ENCODE measurements around the gene SLC22A7.

Gene SLC22A7, protein sequence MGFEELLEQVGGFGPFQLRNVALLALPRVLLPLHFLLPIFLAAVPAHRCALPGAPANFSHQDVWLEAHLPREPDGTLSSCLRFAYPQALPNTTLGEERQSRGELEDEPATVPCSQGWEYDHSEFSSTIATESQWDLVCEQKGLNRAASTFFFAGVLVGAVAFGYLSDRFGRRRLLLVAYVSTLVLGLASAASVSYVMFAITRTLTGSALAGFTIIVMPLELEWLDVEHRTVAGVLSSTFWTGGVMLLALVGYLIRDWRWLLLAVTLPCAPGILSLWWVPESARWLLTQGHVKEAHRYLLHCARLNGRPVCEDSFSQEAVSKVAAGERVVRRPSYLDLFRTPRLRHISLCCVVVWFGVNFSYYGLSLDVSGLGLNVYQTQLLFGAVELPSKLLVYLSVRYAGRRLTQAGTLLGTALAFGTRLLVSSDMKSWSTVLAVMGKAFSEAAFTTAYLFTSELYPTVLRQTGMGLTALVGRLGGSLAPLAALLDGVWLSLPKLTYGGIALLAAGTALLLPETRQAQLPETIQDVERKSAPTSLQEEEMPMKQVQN

DNA sequence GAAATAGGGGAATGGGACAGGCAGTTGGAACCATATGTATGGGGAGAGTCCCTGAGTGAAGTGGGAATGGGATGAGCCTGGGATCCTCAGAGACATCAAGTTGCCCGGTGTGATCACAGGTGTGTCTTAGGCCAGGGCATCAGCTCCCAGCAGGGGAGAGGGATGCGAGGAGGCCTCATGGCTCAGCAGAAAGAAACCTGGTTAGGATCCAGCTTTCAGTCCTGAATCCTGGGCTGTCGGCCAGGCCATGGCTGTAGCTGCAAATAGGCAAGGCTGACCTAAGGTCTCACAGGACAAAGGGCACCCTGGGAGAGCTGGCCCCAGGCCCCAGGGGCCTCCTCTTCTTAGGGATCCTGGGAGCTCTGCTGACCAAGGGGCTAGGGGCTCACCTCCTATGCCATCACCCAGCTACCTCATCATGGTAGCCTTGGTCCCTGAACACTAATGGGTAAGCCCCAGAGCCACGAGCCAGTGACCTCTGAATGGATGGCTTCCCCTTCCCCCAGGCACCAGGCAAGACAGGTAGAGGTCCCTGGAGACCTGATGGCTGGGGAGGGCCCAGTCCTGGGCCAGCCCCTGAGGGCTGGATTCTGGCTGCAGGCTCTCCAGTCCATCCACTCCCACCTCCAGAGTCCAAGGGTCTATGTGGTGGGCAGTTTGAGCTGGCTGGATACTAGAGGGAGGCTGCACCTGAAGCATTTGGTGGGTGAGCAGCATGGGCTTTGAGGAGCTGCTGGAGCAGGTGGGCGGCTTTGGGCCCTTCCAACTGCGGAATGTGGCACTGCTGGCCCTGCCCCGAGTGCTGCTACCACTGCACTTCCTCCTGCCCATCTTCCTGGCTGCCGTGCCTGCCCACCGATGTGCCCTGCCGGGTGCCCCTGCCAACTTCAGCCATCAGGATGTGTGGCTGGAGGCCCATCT lies at the start of gene SLC22A7:
TSS of gene SLC22A7 (plus strand) at position 617 of the 921 bp plus-strand sequence. CDS start at position 716, 99 bp downstream.
- in situ Hi-C loops (cut with HindIII; ENCODE audit: low sequenced_read_pairs), result no loop called here

DNA sequence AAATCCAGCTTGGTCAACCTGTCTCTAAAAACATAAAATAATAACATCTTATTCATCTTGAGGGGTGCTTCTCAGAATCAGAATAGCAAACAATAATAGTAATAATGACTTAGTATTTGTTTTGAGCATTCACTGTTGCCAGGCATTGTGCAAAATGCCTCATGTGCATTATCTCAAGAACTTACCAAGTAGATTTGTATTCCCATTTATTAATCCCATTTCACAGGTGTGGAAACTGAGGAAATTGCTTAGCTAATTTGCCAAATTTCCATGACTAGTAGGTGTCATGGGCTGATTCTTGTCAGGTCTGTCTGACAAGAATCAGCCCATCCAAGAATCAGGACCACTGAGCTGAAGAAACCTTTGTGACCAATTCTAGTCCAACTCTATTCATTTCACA lies 49.3 kb upstream of the SLC22A7 start:
- in situ Hi-C loops (cut with HindIII; ENCODE audit: low sequenced_read_pairs), result no loop called here

DNA sequence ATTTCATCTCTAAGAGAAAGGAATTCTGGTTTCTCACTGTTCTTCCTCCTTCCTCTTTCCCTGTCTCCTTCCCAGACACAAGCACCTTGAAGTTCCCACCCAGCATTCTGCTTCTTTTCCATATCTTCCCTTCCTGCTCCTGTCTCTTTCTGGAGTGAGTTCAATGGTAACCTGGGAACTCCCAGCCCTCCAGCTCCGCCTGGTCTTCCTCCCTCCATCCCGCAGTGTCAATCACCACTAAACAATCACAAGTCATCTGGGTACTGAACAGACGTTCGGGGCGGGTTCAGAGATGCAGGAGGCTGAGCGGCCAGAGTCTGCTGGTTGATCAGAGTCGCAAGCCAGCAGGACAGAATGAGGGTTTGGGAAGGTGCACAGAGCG lies 47.1 kb upstream of the SLC22A7 start:
- in situ Hi-C loops (cut with HindIII; ENCODE audit: low sequenced_read_pairs), result no loop called here

DNA sequence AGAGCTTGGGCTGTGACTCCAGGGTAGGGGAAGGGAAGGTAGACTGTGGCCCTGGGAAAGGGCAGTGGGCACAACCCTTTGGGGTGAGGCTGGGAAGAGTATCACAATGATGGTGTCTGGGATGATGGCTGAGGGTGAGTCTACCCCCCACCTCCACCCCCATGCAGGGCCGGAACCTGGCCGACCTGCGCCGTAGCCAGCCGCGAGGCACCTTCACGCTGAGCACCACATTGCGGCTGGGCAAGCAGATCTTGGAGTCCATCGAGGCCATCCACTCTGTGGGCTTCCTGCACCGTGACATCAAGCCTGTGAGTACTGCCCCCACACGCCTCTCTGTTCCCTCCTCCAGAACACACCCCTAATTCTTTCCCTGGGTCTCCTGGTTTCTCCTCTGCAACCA lies 44.7 kb upstream of the SLC22A7 start:
- in situ Hi-C loops (cut with HindIII; ENCODE audit: low sequenced_read_pairs), result no loop called here

DNA sequence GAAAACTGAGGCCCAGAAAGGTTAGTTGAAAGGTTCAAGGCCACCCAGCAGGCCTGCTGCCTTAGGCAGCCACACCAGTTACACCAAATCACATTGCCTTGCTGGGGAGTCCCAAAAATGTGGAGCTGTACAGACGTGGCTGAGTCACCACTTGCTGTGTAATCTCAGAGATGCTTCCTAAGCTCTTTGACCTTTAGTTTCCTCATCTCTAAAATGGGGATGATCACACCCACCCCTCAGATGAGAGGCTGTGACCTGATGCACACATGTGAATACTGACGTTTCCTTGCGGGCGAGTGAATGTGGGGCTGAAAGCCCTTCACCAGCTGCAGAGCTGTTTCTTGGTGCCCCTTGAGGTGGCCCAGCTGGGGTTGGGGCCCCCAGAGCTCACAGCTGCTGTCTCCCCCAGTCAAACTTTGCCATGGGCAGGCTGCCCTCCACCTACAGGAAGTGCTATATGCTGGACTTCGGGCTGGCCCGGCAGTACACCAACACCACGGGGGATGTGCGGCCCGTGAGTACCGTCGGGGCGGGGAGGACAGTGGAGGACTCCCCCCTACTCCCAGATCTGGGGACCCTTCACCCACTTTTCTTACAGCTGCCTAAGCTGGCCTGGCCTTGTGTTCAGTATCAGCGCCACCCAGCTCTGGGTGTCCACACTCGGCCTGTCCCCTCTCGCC lies 43.8 kb upstream of the SLC22A7 start:
- in situ Hi-C loops (cut with HindIII; ENCODE audit: low sequenced_read_pairs), result no loop called here

DNA sequence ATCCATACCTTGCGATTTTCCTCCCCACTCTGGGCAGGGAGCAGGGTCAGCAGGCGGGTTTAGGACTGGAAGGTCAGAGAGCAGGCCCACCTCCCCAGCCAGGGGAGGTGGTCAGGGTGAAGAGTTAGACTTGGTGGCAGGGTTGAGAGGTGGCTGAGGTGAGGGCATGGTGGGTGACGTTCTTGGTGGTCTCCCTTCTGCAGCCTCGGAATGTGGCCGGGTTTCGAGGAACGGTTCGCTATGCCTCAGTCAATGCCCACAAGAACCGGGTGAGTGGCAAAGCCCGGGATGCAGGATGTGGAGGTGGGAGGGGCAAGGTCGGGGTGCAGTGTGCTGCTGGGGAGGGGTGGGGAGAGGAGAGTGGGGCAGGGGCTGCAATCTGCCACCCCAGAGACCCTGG lies 43.2 kb upstream of the SLC22A7 start:
- in situ Hi-C loops (cut with HindIII; ENCODE audit: low sequenced_read_pairs), result no loop called here

DNA sequence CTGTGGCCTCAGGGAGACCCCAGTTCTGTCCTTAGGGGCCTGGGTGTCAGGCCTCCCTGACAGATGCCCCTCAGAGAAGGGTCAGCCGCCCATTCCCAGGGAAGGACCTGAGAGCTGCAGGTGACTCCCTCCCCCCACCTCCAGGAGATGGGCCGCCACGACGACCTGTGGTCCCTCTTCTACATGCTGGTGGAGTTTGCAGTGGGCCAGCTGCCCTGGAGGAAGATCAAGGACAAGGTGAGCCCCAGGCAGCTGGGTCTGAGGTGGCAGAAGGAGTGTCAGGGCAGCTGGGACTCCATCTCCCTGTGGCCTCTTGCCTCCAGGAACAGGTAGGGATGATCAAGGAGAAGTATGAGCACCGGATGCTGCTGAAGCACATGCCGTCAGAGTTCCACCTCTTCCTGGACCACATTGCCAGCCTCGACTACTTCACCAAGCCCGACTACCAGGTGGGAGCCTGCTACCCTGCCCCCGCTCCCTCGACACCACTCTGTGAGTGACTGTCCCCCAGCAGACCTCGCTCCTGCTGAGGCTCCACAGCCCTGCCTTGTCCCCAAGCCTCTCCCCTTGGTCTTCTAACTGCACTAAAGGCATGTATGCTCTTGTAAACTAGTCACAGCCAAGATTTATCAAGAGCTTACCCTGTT lies 42.5 kb upstream of the SLC22A7 start:
- in situ Hi-C loops (cut with HindIII; ENCODE audit: low sequenced_read_pairs), result no loop called here

DNA sequence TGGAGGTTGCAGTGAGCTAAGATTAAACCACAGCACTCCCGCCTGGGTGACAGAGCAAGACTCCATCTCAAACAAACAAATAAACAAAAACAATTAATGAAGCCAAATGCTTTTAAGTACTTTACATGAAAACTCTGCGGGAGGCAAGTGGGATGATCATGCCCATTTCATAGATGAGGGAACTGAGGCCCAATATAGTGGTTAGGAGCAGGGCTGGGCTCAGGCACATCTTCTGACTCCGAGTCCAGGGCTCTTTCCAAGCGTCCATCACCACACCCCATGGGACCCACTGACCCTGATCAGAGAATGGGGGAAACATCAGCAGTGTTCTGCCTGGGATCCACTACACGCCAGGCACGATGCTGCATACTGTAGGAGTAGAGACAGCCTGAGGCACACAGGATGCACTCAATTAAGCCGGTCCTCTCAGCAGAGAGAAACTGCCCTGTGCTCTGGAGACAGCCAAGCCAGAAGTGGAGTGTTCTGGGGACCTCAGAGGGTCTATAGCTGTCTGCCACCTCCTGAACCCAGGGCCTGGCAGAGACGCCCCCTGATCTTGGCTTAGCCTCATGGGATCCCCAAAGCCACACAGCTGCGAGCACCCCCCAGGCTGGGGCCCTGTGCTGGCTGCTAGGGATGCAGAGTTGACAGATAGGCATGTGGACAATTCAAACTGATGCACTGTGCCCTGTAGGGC lies 41.2 kb upstream of the SLC22A7 start:
- in situ Hi-C loops (cut with HindIII; ENCODE audit: low sequenced_read_pairs), result no loop called here

DNA sequence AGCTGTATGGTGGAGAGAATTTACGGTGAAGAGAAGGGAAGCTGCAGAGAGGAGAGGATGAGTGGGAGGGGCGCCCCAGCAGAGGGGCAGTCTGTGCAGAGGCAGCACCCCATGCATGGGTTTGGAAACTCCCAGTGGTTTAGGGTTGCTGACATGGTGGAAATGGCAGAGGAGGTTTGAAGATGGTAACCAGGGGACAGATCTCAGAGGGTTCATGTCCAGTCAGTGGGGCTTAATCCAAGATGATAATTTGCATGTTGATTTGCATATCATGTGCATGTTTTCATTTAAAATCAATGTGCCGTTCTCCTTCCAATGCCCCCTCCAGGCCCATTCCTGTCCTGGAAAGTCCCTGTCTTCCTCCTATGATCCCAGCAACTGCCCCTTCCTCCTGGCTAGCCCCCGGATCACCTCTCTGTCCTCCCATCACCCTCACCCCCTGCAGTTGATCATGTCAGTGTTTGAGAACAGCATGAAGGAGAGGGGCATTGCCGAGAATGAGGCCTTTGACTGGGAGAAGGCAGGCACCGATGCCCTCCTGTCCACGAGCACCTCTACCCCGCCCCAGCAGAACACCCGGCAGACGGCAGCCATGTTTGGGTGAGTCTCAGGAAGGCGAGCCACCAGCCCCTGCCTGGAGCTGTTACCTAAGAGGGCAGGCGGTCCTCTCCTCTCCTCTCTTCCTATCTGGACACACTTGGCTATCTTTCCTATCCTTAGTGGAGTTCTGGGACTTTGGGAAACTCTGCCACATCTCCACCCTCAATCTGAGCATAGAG lies 40.5 kb upstream of the SLC22A7 start:
- in situ Hi-C loops (cut with HindIII; ENCODE audit: low sequenced_read_pairs), result no loop called here

DNA sequence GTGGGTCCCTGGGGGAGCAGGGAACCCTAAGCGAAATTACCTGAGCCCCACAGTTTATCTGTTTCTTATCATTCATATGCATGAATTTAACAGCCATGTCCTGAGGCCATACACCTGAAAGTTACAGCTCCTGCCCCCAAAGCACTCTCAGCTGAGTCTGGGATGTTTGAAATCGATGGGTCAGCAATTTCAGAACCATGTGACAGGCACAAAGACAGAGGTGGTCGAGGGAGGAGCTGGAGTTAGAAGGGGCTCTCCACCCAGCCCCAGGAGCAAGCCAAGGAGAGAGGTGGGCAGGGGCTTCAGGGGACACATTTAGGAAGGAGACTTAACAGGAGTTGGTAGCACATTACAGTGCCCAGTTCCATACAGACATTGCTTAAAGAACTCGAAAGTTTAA lies 39.9 kb upstream of the SLC22A7 start:
- in situ Hi-C loops (cut with HindIII; ENCODE audit: low sequenced_read_pairs), result no loop called here

DNA sequence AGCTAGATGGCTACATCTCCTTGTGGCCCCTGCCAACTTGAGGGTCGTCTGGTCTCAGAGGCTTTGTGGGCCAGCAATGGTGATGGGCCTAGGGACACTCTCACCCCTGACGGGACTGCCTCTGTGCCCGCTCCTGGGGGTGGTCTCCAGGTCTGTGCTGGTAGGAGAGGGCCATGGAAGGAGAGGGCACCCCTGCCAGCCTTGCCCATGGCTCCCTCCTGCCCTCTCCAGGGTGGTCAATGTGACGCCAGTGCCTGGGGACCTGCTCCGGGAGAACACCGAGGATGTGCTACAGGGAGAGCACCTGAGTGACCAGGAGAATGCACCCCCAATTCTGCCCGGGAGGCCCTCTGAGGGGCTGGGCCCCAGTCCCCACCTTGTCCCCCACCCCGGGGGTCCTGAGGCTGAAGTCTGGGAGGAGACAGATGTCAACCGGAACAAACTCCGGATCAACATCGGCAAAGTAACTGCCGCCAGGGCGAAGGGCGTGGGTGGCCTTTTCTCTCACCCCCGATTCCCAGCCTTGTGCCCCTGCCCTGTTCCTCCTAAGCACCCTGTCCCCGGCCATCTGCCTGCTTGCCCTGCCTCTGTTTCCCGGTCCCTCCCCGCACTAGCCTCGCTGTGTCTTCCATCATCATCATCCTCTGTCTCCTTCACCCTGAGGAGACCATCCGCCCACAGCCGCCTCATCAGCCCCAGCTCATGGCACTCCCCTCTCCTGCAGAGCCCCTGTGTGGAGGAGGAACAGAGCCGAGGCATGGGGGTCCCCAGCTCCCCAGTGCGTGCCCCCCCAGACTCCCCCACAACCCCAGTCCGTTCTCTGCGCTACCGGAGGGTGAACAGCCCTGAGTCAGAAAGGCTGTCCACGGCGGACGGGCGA lies 39.0 kb upstream of the SLC22A7 start:
- in situ Hi-C loops (cut with HindIII; ENCODE audit: low sequenced_read_pairs), result no loop called here

DNA sequence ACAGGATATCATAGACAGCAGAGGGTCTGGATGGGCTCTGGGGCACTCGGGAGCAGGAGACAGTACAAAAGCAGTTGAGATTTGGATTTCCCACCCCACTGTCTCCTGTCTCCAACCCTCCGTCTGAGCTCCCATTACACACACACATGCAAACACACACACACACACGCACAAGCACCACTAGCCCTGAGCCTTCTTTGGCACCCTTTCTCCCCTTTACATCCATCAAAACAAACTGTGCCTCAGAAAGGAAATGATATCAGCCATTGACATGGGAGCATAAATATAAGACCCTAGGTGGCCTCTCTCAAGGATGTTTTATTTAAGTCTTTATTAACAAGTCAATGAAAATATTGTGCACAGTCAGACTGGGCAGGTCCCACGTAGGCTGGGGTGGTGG lies 37.3 kb upstream of the SLC22A7 start:
- in situ Hi-C loops (cut with HindIII; ENCODE audit: low sequenced_read_pairs), result loop anchor here (5.0 kb wide), 2 partner anchors 42 to 63 kb away; no protein-coding TSS in a partner anchor

DNA sequence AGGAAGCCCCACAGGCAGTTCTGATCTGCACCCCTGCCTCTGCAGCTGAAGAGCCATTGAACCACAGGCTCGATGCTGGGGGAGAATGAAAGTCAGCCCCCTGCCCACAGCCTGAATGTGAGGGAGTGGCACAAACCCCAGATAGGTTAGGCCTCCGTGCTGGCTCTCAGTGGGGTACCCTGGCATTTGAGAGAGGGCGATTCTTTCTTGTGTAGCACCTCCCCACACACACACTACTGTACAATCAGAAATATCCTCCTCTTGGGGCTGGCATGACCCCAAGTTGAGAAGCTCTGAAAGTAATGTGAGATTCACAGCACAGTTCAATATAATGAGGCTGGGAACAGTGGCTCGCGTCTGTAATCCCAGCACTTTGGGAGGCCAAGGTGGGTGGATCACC lies 36.9 kb upstream of the SLC22A7 start:
- in situ Hi-C loops (cut with HindIII; ENCODE audit: low sequenced_read_pairs), result loop anchor here (5.0 kb wide), 2 partner anchors 41 to 64 kb away; no protein-coding TSS in a partner anchor

DNA sequence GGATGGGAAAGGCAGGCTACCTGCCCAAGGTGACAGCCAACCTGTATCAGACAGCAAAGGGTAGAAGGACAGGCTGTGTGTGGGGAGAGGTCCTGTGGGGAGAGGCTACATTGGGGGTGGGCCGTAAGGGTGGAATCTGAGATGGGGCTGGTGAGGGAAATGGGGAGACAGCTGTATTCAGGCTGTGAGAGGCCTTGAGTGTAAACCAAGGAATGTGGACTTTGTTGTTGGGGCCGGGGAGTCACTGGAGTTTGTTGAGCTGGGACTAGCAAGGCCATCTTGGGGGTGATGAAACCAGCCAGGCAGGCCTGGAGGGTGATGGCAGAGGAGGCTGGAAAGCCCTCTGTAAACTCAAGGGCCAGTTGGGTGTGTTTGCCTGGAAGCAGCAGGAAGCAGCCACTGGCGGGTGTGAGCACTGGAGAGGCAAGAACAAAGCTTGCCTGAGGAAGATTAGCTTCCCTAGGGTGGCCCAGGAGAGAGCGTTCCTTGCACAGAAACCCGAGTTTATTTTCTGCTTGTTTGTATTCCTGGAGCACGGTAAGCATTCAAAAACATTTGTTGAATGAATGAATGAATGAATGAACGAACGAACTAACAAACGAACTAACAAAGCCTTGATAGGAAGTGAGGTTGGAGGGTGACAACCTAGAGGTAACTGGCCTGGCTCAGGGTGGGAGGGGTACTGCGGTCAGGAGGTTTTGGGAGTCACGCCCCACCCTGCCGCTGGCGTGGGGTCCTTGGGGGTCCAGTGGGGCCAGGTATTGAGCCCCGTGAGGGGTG lies 35.9 kb upstream of the SLC22A7 start:
- in situ Hi-C loops (cut with HindIII; ENCODE audit: low sequenced_read_pairs), result loop anchor here (5.0 kb wide), 2 partner anchors 40 to 65 kb away; no protein-coding TSS in a partner anchor

DNA sequence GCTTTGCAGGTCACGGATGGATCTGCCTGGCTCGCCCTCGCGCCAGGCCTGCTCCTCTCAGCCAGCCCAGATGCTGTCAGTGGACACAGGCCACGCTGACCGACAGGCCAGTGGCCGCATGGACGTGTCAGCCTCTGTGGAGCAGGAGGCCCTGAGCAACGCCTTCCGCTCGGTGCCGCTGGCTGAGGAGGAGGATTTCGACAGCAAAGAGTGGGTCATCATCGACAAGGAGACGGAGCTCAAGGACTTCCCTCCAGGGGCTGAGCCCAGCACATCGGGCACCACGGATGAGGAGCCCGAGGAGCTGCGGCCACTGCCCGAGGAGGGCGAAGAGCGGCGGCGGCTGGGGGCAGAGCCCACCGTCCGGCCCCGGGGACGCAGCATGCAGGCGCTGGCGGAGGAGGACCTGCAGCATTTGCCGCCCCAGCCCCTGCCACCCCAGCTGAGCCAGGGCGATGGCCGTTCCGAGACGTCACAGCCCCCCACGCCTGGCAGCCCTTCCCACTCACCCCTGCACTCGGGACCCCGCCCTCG lies 35.2 kb upstream of the SLC22A7 start:
- in situ Hi-C loops (cut with HindIII; ENCODE audit: low sequenced_read_pairs), result loop anchor here (5.0 kb wide), 2 partner anchors 39 to 66 kb away; no protein-coding TSS in a partner anchor

DNA sequence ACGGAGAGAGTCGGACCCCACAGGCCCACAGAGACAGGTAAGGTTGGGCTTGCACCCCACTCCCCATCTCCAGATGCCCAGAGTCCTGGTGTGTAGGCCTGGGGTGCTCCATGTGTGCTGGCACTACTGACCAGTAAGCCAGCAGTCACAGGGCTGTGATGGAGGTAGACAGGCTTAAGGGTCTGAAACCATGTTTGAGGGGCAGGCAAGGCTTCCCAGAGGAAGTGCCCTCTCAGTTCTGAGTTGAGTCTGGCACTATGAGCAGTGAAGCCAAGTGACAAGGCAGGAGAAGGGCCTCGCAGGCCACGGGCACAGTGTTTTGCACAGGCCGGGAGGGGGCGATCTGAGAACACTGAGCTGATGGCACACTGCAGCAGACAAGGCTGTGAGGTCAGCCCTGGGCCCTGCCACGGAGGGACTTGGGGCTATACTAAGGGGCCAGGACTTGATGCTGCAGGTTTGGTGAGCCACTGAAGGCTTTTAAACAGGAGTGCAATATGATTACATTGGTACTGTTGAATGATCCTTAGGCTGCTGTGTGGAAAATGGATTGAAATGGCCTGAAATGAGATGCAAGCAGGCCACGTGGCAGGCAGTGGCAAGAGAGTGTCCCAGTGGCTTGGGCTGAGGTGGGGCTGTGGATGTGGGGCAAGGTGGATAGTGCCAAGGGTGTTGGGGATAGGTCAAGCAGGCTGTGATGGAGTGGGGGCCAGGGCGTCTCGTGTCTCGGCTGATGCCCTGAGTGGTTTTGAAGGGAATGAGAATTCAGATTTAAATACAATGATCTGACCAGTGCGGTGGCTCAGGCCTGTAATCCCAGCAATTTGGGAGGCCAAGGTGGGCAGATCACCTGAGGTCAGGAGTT lies 34.5 kb upstream of the SLC22A7 start:
- in situ Hi-C loops (cut with HindIII; ENCODE audit: low sequenced_read_pairs), result loop anchor here (5.0 kb wide), 2 partner anchors 39 to 66 kb away; no protein-coding TSS in a partner anchor
